ENCODE data around the gene COA7.

DNA sequence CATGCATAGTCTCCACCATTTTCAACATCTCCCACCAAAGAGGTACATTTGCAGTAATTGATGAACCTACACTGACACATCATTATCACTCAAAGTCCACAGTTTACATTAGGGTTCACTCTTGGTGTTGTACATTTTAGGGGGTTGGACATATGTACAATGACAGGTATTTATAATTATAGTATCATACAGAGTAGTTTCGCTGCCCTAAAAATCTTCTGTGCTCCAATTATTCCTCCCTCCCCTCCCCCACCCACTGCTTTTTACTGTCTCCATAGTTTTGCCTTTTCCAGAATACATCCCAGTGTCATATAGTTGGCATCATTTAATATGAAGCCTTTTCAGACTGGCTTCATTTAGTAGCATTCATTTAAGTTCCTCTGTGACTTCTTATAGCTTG lies 13.6 kb downstream of the COA7 start:
- TF ChIP-seq, protein P1, sequence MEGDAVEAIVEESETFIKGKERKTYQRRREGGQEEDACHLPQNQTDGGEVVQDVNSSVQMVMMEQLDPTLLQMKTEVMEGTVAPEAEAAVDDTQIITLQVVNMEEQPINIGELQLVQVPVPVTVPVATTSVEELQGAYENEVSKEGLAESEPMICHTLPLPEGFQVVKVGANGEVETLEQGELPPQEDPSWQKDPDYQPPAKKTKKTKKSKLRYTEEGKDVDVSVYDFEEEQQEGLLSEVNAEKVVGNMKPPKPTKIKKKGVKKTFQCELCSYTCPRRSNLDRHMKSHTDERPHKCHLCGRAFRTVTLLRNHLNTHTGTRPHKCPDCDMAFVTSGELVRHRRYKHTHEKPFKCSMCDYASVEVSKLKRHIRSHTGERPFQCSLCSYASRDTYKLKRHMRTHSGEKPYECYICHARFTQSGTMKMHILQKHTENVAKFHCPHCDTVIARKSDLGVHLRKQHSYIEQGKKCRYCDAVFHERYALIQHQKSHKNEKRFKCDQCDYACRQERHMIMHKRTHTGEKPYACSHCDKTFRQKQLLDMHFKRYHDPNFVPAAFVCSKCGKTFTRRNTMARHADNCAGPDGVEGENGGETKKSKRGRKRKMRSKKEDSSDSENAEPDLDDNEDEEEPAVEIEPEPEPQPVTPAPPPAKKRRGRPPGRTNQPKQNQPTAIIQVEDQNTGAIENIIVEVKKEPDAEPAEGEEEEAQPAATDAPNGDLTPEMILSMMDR (IDR thresholded peaks at IDR 0.05; ENCODE audit: low read length), result no peak
- TF ChIP-seq EZH2 (IDR thresholded peaks at IDR 0.05; ENCODE audit: borderline replicate concordance, low read length), result no peak
